GM19372 (cell line): ENCODE results near the gene USO1.
"Not testable (repeated sequence)": the region's sequence is repeated elsewhere in the genome, so short reads cannot be mapped to it uniquely, and the experiment has no call there.

Source experiments
- ATAC-seq: cut with Tn5 transposase; IDR thresholded peaks from one replicate; pipeline ENCODE4 v1.9.1; 2021; ENCODE audit warnings: mild to moderate bottlenecking, low read depth, moderate library complexity; ENCODE audit not compliant: unreplicated experiment

The USO1 gene

GRCh38 chr4:75745721-75746199 lies 21.4 kb downstream of the USO1 start:
- ATAC-seq, result no peak

- ATAC-seq, result no peak
Measured at GRCh38 chr4:75752637-75753036, 28.3 kb downstream of the USO1 start.

- no peak for ATAC-seq
Measured at GRCh38 chr4:75769036-75769435, 44.7 kb downstream of the USO1 start.

GRCh38 chr4:75771607-75772006 lies 47.2 kb downstream of the USO1 start:
- ATAC-seq, result no peak

- no peak for ATAC-seq
Measured at GRCh38 chr4:75777589-75777988, 53.2 kb downstream of the USO1 start.

GRCh38 chr4:75779105-75779757 lies 54.9 kb downstream of the USO1 start:
- ATAC-seq, result no peak

GRCh38 chr4:75781305-75781704 lies 56.9 kb downstream of the USO1 start:
- ATAC-seq, result no peak

GRCh38 chr4:75786526-75786925 lies 62.1 kb downstream of the USO1 start:
- no peak for ATAC-seq

- ATAC-seq, result no peak
Measured at GRCh38 chr4:75786938-75787337, 62.6 kb downstream of the USO1 start.

GRCh38 chr4:75790024-75790423 lies 65.6 kb downstream of the USO1 start:
- no peak for ATAC-seq

GRCh38 chr4:75800972-75801371 lies 76.6 kb downstream of the USO1 start:
- no peak for ATAC-seq

- ATAC-seq, result not testable (repeated sequence)
Measured at GRCh38 chr4:75806035-75806434, 81.7 kb downstream of the USO1 start.

GRCh38 chr4:75817901-75818300 lies 93.5 kb downstream of the USO1 start:
- no peak for ATAC-seq

- no peak for ATAC-seq
Measured at GRCh38 chr4:75819121-75819520, 94.7 kb downstream of the USO1 start.

- no peak for ATAC-seq
Measured at GRCh38 chr4:75820197-75820596, 95.8 kb downstream of the USO1 start.

GRCh38 chr4:75820676-75821075 lies 96.3 kb downstream of the USO1 start:
- ATAC-seq, result no peak

GRCh38 chr4:75821216-75821615 lies 96.8 kb downstream of the USO1 start:
- ATAC-seq, result no peak

- no peak for ATAC-seq
Measured at GRCh38 chr4:75821966-75822365, 97.6 kb downstream of the USO1 start.

- no peak for ATAC-seq
Measured at GRCh38 chr4:75822416-75822815, 98.0 kb downstream of the USO1 start.

- ATAC-seq, result no peak
Measured at GRCh38 chr4:75823812-75824211, 99.4 kb downstream of the USO1 start.

GRCh38 chr4:75830906-75831305 lies 106.5 kb downstream of the USO1 start:
- ATAC-seq, result no peak

GRCh38 chr4:75831856-75832405 lies 107.6 kb downstream of the USO1 start:
- ATAC-seq, result no peak
